B cell (primary cell): ENCODE data around the gene CD58. TPM values are rescaled to one million over a fixed set of nuclear protein-coding genes. Genes with fewer than 3 reads are reported as not detected.
A peak's percentile ranks its signal among the peaks of the same experiment; 100 is the strongest.

Experiments used
- ATAC-seq: fragments of 200-7000 bp; cut with Tn5 transposase; one replicate; pipeline ENCODE4 v1.10.0; 2021; ENCODE audit warnings: low read depth, mild to moderate bottlenecking, moderate number of reproducible peaks, moderate library complexity
- CTCF ChIA-PET: fragments of 350-600 bp; sonication (Branson Sonifier 250); formaldehyde crosslinking; loops from one replicate; lab custom pipeline; 2021; ENCODE audit warnings: antibody characterized with exemption, inconsistent platforms; lab: Charles Lee
- POLR2A ChIA-PET: fragments of 350-600 bp; sonication (Branson Sonifier 250); formaldehyde crosslinking; loops from one replicate; lab custom pipeline; 2021; ENCODE audit warnings: antibody characterized with exemption; lab: Charles Lee
- DNase-seq: peaks from one replicate; pipeline ENCODE4 v3.0.0; 2013
- H2AFZ ChIP-seq: 2 replicates; pipeline ENCODE4 v1.6.1; 2012; ENCODE audit warnings: mild to moderate bottlenecking, low read depth, low read length; ENCODE audit not compliant: insufficient read depth, poor library complexity, severe bottlenecking
- H3K27ac ChIP-seq, 2 donors: 1 replicate in 1 of 2; 2 replicates in 1 of 2; pipeline ENCODE4 v1.5.1; 2012 to 2013; ENCODE audit warnings: low read length in 2 of 2, mild to moderate bottlenecking in 2 of 2, moderate library complexity in 1 of 2
- H3K27me3 ChIP-seq, 4 experiments: fragments of 200-600 bp in 1 of 4; sonication (generic) in 1 of 4; replicated peaks in 1 of 4; 1 replicate in 2 of 4; 2 replicates in 2 of 4; pipeline versions ENCODE4 v1.6.1 to v1.7.0; 2013 to 2016; ENCODE audit warnings: low read length in 3 of 4, mild to moderate bottlenecking in 2 of 4, mixed read lengths in 1 of 4, moderate library complexity in 1 of 4; ENCODE audit not compliant: insufficient read depth in 4 of 4, control insufficient read depth in 3 of 4; ENCODE audit errors: control extremely low read depth in 1 of 4
- H3K36me3 ChIP-seq, 2 experiments: replicated peaks in 1 of 2; 1 replicate in 1 of 2; 2 replicates in 1 of 2; pipeline versions ENCODE4 v1.6.1 to v1.7.1; 2013; ENCODE audit warnings: low read length in 1 of 2; ENCODE audit not compliant: insufficient read depth in 2 of 2, control insufficient read depth in 1 of 2; ENCODE audit errors: control extremely low read depth in 1 of 2, extremely low read depth in 1 of 2
- H3K4me1 ChIP-seq, 2 donors: fragments of 200-600 bp in 1 of 2; sonication (generic) in 1 of 2; 1 replicate in 1 of 2; 2 replicates in 1 of 2; pipeline versions ENCODE4 v1.5.1 to v1.6.1; 2013 to 2017; ENCODE audit warnings: low read length in 2 of 2; ENCODE audit not compliant: control insufficient read depth in 2 of 2, insufficient read depth in 2 of 2
- H3K4me2 ChIP-seq: replicated peaks from 2 replicates; pipeline ENCODE3; 2012; ENCODE audit warnings: mild to moderate bottlenecking, low read depth, low read length; ENCODE audit not compliant: poor library complexity, severe bottlenecking
- H3K4me3 ChIP-seq, 5 experiments: fragments of 200-600 bp in 1 of 5; sonication (generic) in 1 of 5; 1 replicate in 3 of 5; 2 replicates in 2 of 5; pipeline versions ENCODE4 v1.5.1 to v1.7.0; 2011 to 2016; ENCODE audit warnings: low read length in 4 of 5, mild to moderate bottlenecking in 4 of 5, low read depth in 2 of 5, control low read depth in 1 of 5, moderate library complexity in 1 of 5; ENCODE audit not compliant: insufficient read depth in 1 of 5; ENCODE audit errors: control extremely low read depth in 1 of 5, extremely low read depth in 1 of 5
- H3K79me2 ChIP-seq: fragments of 200-600 bp; sonication (generic); one replicate; pipeline ENCODE4 v1.6.0; 2016; ENCODE audit warnings: low read length; ENCODE audit not compliant: control insufficient read depth, insufficient read depth
- H3K9ac ChIP-seq: fragments of 200-600 bp; sonication (generic); 2 replicates; pipeline ENCODE4 v1.6.1; 2017; ENCODE audit warnings: mild to moderate bottlenecking, low read length, moderate library complexity
- H3K9me3 ChIP-seq, 3 donors: one replicate each; pipeline versions ENCODE4 v1.6.1 to v1.7.1; 2013; ENCODE audit warnings: low read length in 2 of 3; ENCODE audit not compliant: control insufficient read depth in 2 of 3, insufficient read depth in 1 of 3; ENCODE audit errors: control extremely low read depth in 1 of 3
- H4K20me1 ChIP-seq: 2 replicates; pipeline ENCODE4 v1.6.0; 2012; ENCODE audit warnings: mild to moderate bottlenecking, low read length; ENCODE audit not compliant: insufficient read depth, control insufficient read depth, poor library complexity, severe bottlenecking
- H3K27ac Mint-ChIP-seq: one replicate; pipeline ENCODE4 v1.8.0; 2021; ENCODE audit warnings: mixed read lengths
- H3K27me3 Mint-ChIP-seq: one replicate; pipeline ENCODE4 v1.8.0; 2021; ENCODE audit warnings: mixed read lengths
- H3K4me1 Mint-ChIP-seq: one replicate; pipeline ENCODE4 v1.8.0; 2021; ENCODE audit warnings: mixed read lengths
- H3K4me3 Mint-ChIP-seq: one replicate; pipeline ENCODE4 v1.8.0; 2021; ENCODE audit warnings: mixed read lengths
- H3K9me3 Mint-ChIP-seq: one replicate; pipeline ENCODE4 v1.8.0; 2022; ENCODE audit warnings: mixed read lengths; ENCODE audit not compliant: insufficient read depth
- WGBS: methylation state at CpG from one replicate; pipeline ENCODE4 v1.1.5; 2013; ENCODE audit warnings: missing lambda C conversion rate; ENCODE audit not compliant: insufficient coverage; 5-methylcytosine and 5-hydroxymethylcytosine counted together
- intact Hi-C: fragments of 100-400 bp; cut with micrococcal nuclease; formaldehyde crosslinking; loops from one replicate; pipeline ENCODE4 v1.10.0; 2022
- polyA plus RNA-seq: library from polyadenylated mRNA; depleted of rRNA; stranded (reverse); fragments of >200 nt; gene quantifications from 2 replicates; pipeline ENCODE4 v1.2.3, GENCODE V29; 2012
- total RNA-seq, 2 donors: library from RNA; stranded (reverse); fragments of 120-200 nt in 1 of 2; gene quantifications; 1 replicate in 1 of 2; 2 replicates in 1 of 2; pipeline versions ENCODE4 v1.2.3 to v1.2.4, GENCODE V29; 2013 to 2022
- TF ChIP-seq, protein P1 (sequence below): fragments of 200-600 bp; IDR thresholded peaks from one replicate; pipeline ENCODE4 v1.8.0; 2022; ENCODE audit warnings: antibody characterized with exemption, mild to moderate bottlenecking

CD58 gene
- total and polyA plus RNA-seq, 2 donors (not counting 1 experiment from before 2014, with no cell fraction given): 12.3 to 47.6 TPM

- Histone ChIP-seq H3K27me3 (no peaks in the 10 kb centered on the region), H4K20me1 (no peaks in the 10 kb centered on the region), H3K36me3 (no peaks in the 10 kb centered on the region), H3K9ac (no peak overlapping the region), H3K9me3 (no peaks in the 10 kb centered on the region), H2AFZ (no peak overlapping the region), H3K79me2 (no peaks in the 10 kb centered on the region), H3K4me1 (peaks cover 11 to 22% of the 10 kb centered on the region in 2 donors), H3K4me2 (no peak overlapping the region), H3K27ac (no peak overlapping the region), H3K4me3 (no peak overlapping the region)
- no peak overlapping the region for H3K4me3 Mint-ChIP-seq
- 90% methylated on average over 1 of the region's 3 CpGs for WGBS
- no peak for DNase-seq
- no peak for ATAC-seq
- no peaks in the 10 kb centered on the region for H3K9me3 Mint-ChIP-seq
- intact Hi-C loops: no loop called here
- no peaks in the 10 kb centered on the region for H3K27me3 Mint-ChIP-seq
- POLR2A ChIA-PET: no interaction called here
- CTCF ChIA-PET: interaction anchor here (0.6 to 1.6 kb wide), 2 partner anchors 10 to 48 kb away, joined by 4 to 6 read pairs; no protein-coding TSS in a partner anchor
- TF ChIP-seq, protein P1, sequence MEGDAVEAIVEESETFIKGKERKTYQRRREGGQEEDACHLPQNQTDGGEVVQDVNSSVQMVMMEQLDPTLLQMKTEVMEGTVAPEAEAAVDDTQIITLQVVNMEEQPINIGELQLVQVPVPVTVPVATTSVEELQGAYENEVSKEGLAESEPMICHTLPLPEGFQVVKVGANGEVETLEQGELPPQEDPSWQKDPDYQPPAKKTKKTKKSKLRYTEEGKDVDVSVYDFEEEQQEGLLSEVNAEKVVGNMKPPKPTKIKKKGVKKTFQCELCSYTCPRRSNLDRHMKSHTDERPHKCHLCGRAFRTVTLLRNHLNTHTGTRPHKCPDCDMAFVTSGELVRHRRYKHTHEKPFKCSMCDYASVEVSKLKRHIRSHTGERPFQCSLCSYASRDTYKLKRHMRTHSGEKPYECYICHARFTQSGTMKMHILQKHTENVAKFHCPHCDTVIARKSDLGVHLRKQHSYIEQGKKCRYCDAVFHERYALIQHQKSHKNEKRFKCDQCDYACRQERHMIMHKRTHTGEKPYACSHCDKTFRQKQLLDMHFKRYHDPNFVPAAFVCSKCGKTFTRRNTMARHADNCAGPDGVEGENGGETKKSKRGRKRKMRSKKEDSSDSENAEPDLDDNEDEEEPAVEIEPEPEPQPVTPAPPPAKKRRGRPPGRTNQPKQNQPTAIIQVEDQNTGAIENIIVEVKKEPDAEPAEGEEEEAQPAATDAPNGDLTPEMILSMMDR: no peak
- H3K4me1 Mint-ChIP-seq: peaks cover 41% of the 10 kb centered on the region
- H3K27ac Mint-ChIP-seq: peak overlapping the region; percentile 72
Measured at GRCh38 chr1:116508984-116509980, 61.5 kb downstream of the CD58 start.
